Measurements from ENCODE around the gene DIAPH2. TPM values are rescaled to one million over a fixed set of nuclear protein-coding genes. Genes with fewer than 3 reads are reported as not detected.

Gene DIAPH2
- total RNA-seq, 1 experiment from 2014 or later, result 10.4 TPM

GRCh38 chrX:97597954-97598353 lies 913.3 kb downstream of the DIAPH2 start:
- no peak overlapping the region for H3K4me3 ChIP-seq (ENCODE audit: low read depth, low read length, poor library complexity, severe bottlenecking)
- CTCF ChIA-PET, result no interaction called here
- intact Hi-C loops (cut with micrococcal nuclease; ENCODE audit: unreplicated experiment), result no loop called here

GRCh38 chrX:97602465-97603258 lies 918.0 kb downstream of the DIAPH2 start:
- no TSS peak for BruUV-seq (replicated peaks)
- intact Hi-C loops (cut with micrococcal nuclease; ENCODE audit: unreplicated experiment), result no loop called here
- Histone ChIP-seq H3K27me3 (replicated peaks; ENCODE audit: insufficient read depth, low read depth, low read length, poor library complexity) (no peaks in the 10 kb centered on the region), H3K4me1 (ENCODE audit: insufficient read depth, low read length, poor library complexity, severe bottlenecking) (no peaks in the 10 kb centered on the region), H3K9me3 (ENCODE audit: low read depth, low read length, poor library complexity, severe bottlenecking) (no peaks in the 10 kb centered on the region), H3K27ac (ENCODE audit: low read depth, low read length, poor library complexity, severe bottlenecking) (no peak overlapping the region), H3K4me3 (ENCODE audit: low read depth, low read length, poor library complexity, severe bottlenecking) (no peak overlapping the region), H3K36me3 (ENCODE audit: insufficient read depth, low read length, poor library complexity, severe bottlenecking) (no peaks in the 10 kb centered on the region)
- DNase-seq (ENCODE audit: low spot score), result no peak
- ChIA-PET POLR2A (ENCODE audit: low non-redundant PET) (no interaction called here), CTCF (no interaction called here)
- TF ChIP-seq EZH2 (IDR thresholded peaks at IDR 0.05; ENCODE audit: borderline replicate concordance, low read depth, low read length, poor library complexity, severe bottlenecking), result no peak
- no peak for TF ChIP-seq CTCF (conservative IDR thresholded peaks at IDR 0.05; ENCODE audit: low read depth, low read length)

More at GRCh38 chrX:97597954-97598353, 913.3 kb downstream of the DIAPH2 start:
- Histone ChIP-seq H3K27me3 (replicated peaks; ENCODE audit: insufficient read depth, low read depth, low read length, poor library complexity) (no peaks in the 10 kb centered on the region), H3K36me3 (ENCODE audit: insufficient read depth, low read length, poor library complexity, severe bottlenecking) (no peaks in the 10 kb centered on the region), H3K27ac (ENCODE audit: low read depth, low read length, poor library complexity, severe bottlenecking) (no peak overlapping the region), H3K4me1 (ENCODE audit: insufficient read depth, low read length, poor library complexity, severe bottlenecking) (no peaks in the 10 kb centered on the region), H3K9me3 (ENCODE audit: low read depth, low read length, poor library complexity, severe bottlenecking) (no peaks in the 10 kb centered on the region)
- BruUV-seq (replicated peaks), result no TSS peak
- DNase-seq (ENCODE audit: low spot score), result peak; percentile 62
- POLR2A ChIA-PET (ENCODE audit: low non-redundant PET), result no interaction called here
- TF ChIP-seq EZH2 (IDR thresholded peaks at IDR 0.05; ENCODE audit: borderline replicate concordance, low read depth, low read length, poor library complexity, severe bottlenecking), result no peak
- TF ChIP-seq CTCF (conservative IDR thresholded peaks at IDR 0.05; ENCODE audit: low read depth, low read length), result no peak

DNA sequence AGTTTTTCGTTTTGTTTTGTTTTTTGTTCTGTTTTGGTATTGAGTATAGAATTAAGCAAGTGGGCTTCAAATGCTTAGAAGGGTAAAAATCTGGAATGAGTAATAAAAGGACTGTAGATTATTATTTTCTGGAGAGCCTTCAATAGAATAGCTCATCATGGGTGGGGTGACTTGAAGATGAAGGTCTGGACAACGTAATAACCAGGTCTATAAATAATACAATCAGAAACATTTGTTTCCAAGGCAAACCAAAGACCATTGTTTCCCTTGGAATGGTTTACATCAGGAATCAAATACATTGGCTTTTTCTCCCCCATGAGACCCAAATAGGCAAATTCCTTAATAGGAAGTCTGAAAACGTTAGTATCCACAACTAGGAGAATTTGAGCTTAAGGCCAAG lies 920.6 kb downstream of the DIAPH2 start:
- Histone ChIP-seq H3K27me3 (replicated peaks; ENCODE audit: insufficient read depth, low read depth, low read length, poor library complexity) (no peaks in the 10 kb centered on the region), H3K9me3 (ENCODE audit: low read depth, low read length, poor library complexity, severe bottlenecking) (no peaks in the 10 kb centered on the region), H3K4me1 (ENCODE audit: insufficient read depth, low read length, poor library complexity, severe bottlenecking) (no peaks in the 10 kb centered on the region), H3K36me3 (ENCODE audit: insufficient read depth, low read length, poor library complexity, severe bottlenecking) (no peaks in the 10 kb centered on the region), H3K4me3 (ENCODE audit: low read depth, low read length, poor library complexity, severe bottlenecking) (no peak overlapping the region), H3K27ac (ENCODE audit: low read depth, low read length, poor library complexity, severe bottlenecking) (no peak overlapping the region)
- ChIA-PET POLR2A (ENCODE audit: low non-redundant PET) (no interaction called here), CTCF (no interaction called here)
- TF ChIP-seq CTCF (conservative IDR thresholded peaks at IDR 0.05; ENCODE audit: low read depth, low read length) (no peak), EZH2 (IDR thresholded peaks at IDR 0.05; ENCODE audit: borderline replicate concordance, low read depth, low read length, poor library complexity, severe bottlenecking) (no peak)
- BruUV-seq (replicated peaks), result no TSS peak
- no peak for DNase-seq (ENCODE audit: low spot score)
- intact Hi-C loops (cut with micrococcal nuclease; ENCODE audit: unreplicated experiment), result no loop called here
